CD4-positive, CD25-positive, alpha-beta regulatory T cell (primary cell): Measurements from ENCODE around the gene GNB5. TPM values are rescaled to one million over a fixed set of nuclear protein-coding genes. Genes with fewer than 3 reads are reported as not detected.

Experiments used
- ATAC-seq, 2 donors: fragments of 150-1000 bp; cut with Tn5 transposase; one replicate each; pipeline ENCODE4 v1.10.0; 2021; ENCODE audit warnings: low read depth in 2 of 2, moderate number of reproducible peaks in 2 of 2, moderate library complexity in 1 of 2
- DNase-seq, 3 donors: peaks; one replicate each; pipeline versions ENCODE4 v3.0.0 to v3.0.0-alpha.2; 2012 to 2022; ENCODE audit warnings: mixed read lengths in 1 of 3
- H3K27ac ChIP-seq: one replicate; pipeline ENCODE4 v1.7.0; 2013; ENCODE audit warnings: mild to moderate bottlenecking, low read length; ENCODE audit not compliant: insufficient read depth, poor library complexity, severe bottlenecking
- H3K27me3 ChIP-seq: one replicate; pipeline ENCODE4 v1.7.0; 2013; ENCODE audit warnings: low read length; ENCODE audit not compliant: control insufficient read depth, insufficient read depth
- H3K36me3 ChIP-seq: one replicate; pipeline ENCODE4 v1.7.0; 2013; ENCODE audit warnings: mild to moderate bottlenecking, low read length, moderate library complexity; ENCODE audit not compliant: control insufficient read depth, insufficient read depth
- H3K4me1 ChIP-seq: 2 replicates; pipeline ENCODE4 v1.7.0; 2013; ENCODE audit warnings: mild to moderate bottlenecking, low read length; ENCODE audit not compliant: insufficient read depth, control insufficient read depth, poor library complexity, severe bottlenecking
- H3K4me3 ChIP-seq: one replicate; pipeline ENCODE4 v1.7.0; 2013; ENCODE audit warnings: low read depth, mild to moderate bottlenecking, low read length, moderate library complexity
- H3K9me3 ChIP-seq, 2 experiments: 1 replicate in 1 of 2; 2 replicates in 1 of 2; pipeline ENCODE4 v1.7.0; 2013; ENCODE audit warnings: low read length in 2 of 2, mild to moderate bottlenecking in 1 of 2, moderate library complexity in 1 of 2; ENCODE audit not compliant: control insufficient read depth in 2 of 2
- H3K27ac Mint-ChIP-seq, 3 donors: one replicate each; pipeline ENCODE4 v1.8.0; 2020 to 2022; ENCODE audit warnings: mild to moderate bottlenecking in 3 of 3, mixed read lengths in 3 of 3, moderate library complexity in 2 of 3
- H3K27me3 Mint-ChIP-seq: one replicate; pipeline ENCODE4 v1.8.0; 2022; ENCODE audit warnings: mild to moderate bottlenecking, mixed read lengths
- H3K36me3 Mint-ChIP-seq: one replicate; pipeline ENCODE4 v1.8.0; 2020; ENCODE audit warnings: mixed read lengths
- H3K4me1 Mint-ChIP-seq, 4 donors: one replicate each; pipeline ENCODE4 v1.8.0; 2020 to 2022; ENCODE audit warnings: mixed read lengths in 4 of 4, mild to moderate bottlenecking in 1 of 4
- H3K4me3 Mint-ChIP-seq, 4 donors: one replicate each; pipeline ENCODE4 v1.8.0; 2020 to 2022; ENCODE audit warnings: mild to moderate bottlenecking in 4 of 4, mixed read lengths in 4 of 4, moderate library complexity in 3 of 4
- H3K9me3 Mint-ChIP-seq, 7 donors: one replicate each; pipeline ENCODE4 v1.8.0; 2020 to 2022; ENCODE audit warnings: mixed read lengths in 7 of 7, mild to moderate bottlenecking in 3 of 7, moderate library complexity in 2 of 7
- polyA plus RNA-seq, 4 donors: library from polyadenylated mRNA; unstranded; fragments of 300-500 nt; fragmentation: Illumina TruSeq; gene quantifications; one replicate each; pipeline ENCODE4 v1.2.3, GENCODE V29; 2021
- total RNA-seq: library from RNA; stranded (reverse); gene quantifications from one replicate; pipeline ENCODE4 v1.2.3, GENCODE V29; 2022

Gene GNB5
- total and polyA plus RNA-seq, 5 donors from 2014 or later = 64.3 to 87.6 (median 65.8) TPM

GRCh38 chr15:52158084-52158765, 33.0 kb downstream of the GNB5 start:
- no peak for ATAC-seq
- H3K36me3 Mint-ChIP-seq = peaks cover 41% of the 10 kb centered on the region
- no peaks in the 10 kb centered on the region for H3K9me3 Mint-ChIP-seq
- H3K27me3 Mint-ChIP-seq = no peaks in the 10 kb centered on the region
- H3K27me3 ChIP-seq = no peaks in the 10 kb centered on the region
- DNase-seq = no peak
- peaks cover 38% of the 10 kb centered on the region for H3K36me3 ChIP-seq
- no peak overlapping the region for H3K27ac ChIP-seq
- no peak overlapping the region for H3K4me3 ChIP-seq
- no peak overlapping the region for H3K4me3 Mint-ChIP-seq
- H3K27ac Mint-ChIP-seq = peak overlapping the region in 1 of 3 donors; percentile 10
- no peaks in the 10 kb centered on the region for H3K9me3 ChIP-seq
- peaks cover 0 to 19% (median 7%) of the 10 kb centered on the region in 4 donors for H3K4me1 Mint-ChIP-seq
- H3K4me1 ChIP-seq = no peaks in the 10 kb centered on the region

- H3K4me3 ChIP-seq = no peak overlapping the region
- Mint-ChIP-seq H3K27me3 (no peaks in the 10 kb centered on the region), H3K9me3 (no peaks in the 10 kb centered on the region), H3K27ac (peak overlapping the region in 2 of 3 donors; percentile 38 to 41), H3K4me1 (peaks cover 0 to 14% (median 7%) of the 10 kb centered on the region in 4 donors), H3K4me3 (no peak overlapping the region), H3K36me3 (peaks cover 44% of the 10 kb centered on the region)
- no peak overlapping the region for H3K27ac ChIP-seq
- DNase-seq (no peak), ATAC-seq (no peak)
- H3K4me1 ChIP-seq = no peaks in the 10 kb centered on the region
- peaks cover 40% of the 10 kb centered on the region for H3K36me3 ChIP-seq
- no peaks in the 10 kb centered on the region for H3K9me3 ChIP-seq
- H3K27me3 ChIP-seq = no peaks in the 10 kb centered on the region
Observed at GRCh38 chr15:52155878-52156277, 35.3 kb downstream of the GNB5 start.

- no peaks in the 10 kb centered on the region for H3K27me3 ChIP-seq
- Mint-ChIP-seq H3K36me3 (peaks cover 46% of the 10 kb centered on the region), H3K4me3 (peak overlapping the region in 1 of 4 donors; percentile 66), H3K27me3 (no peaks in the 10 kb centered on the region), H3K9me3 (no peaks in the 10 kb centered on the region), H3K4me1 (peaks cover 0 to 14% (median 7%) of the 10 kb centered on the region in 4 donors), H3K27ac (peak overlapping the region; percentile 26 to 41 (median 38))
- H3K4me3 ChIP-seq = no peak overlapping the region
- ATAC-seq (no peak), DNase-seq (no peak)
- H3K9me3 ChIP-seq = no peaks in the 10 kb centered on the region
- H3K36me3 ChIP-seq = peaks cover 42% of the 10 kb centered on the region
- no peak overlapping the region for H3K27ac ChIP-seq
- H3K4me1 ChIP-seq = no peaks in the 10 kb centered on the region
Observed at GRCh38 chr15:52154896-52155865, 36.0 kb downstream of the GNB5 start.

GRCh38 chr15:52153900-52154895, 37.0 kb downstream of the GNB5 start:
- Histone ChIP-seq H3K4me1 (no peaks in the 10 kb centered on the region), H3K4me3 (no peak overlapping the region), H3K27ac (no peak overlapping the region), H3K36me3 (peaks cover 46% of the 10 kb centered on the region), H3K9me3 (no peaks in the 10 kb centered on the region), H3K27me3 (no peaks in the 10 kb centered on the region)
- ATAC-seq (no peak), DNase-seq (no peak)
- Mint-ChIP-seq H3K4me3 (no peak overlapping the region), H3K27ac (peak overlapping the region in 1 of 3 donors; percentile 8), H3K4me1 (peaks cover 0 to 11% (median 7%) of the 10 kb centered on the region in 4 donors), H3K36me3 (peaks cover 46% of the 10 kb centered on the region), H3K9me3 (no peaks in the 10 kb centered on the region), H3K27me3 (no peaks in the 10 kb centered on the region)

GRCh38 chr15:52151353-52151752, 39.8 kb downstream of the GNB5 start:
- no peak overlapping the region for H3K27ac ChIP-seq
- Mint-ChIP-seq H3K4me1 (peaks cover 0 to 7% (median 4%) of the 10 kb centered on the region in 4 donors), H3K9me3 (no peaks in the 10 kb centered on the region), H3K27ac (no peak overlapping the region), H3K36me3 (peaks cover 45% of the 10 kb centered on the region), H3K4me3 (no peak overlapping the region), H3K27me3 (no peaks in the 10 kb centered on the region)
- no peaks in the 10 kb centered on the region for H3K27me3 ChIP-seq
- ATAC-seq = no peak
- H3K4me3 ChIP-seq = no peak overlapping the region
- H3K36me3 ChIP-seq = peaks cover 62% of the 10 kb centered on the region
- no peaks in the 10 kb centered on the region for H3K9me3 ChIP-seq
- no peaks in the 10 kb centered on the region for H3K4me1 ChIP-seq
- no peak for DNase-seq

DNA sequence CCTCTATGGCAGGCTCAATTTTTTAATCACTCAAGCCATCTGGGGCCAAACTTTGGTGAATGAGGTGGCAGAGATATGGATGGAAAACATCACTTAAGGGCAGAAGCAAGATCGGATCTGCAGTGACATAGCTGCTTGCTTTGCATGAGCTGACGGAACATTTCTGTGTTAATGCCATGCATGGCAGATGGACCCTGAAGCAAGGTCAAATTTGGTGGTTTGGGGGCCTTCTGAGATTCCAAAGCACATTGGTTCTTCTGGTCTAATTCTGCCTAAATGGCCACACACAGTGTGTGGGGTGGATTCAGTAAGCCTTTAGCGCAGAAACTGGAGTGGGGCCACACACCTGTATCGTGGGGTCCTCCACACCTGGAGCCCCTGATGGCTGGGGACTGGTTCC, 40.3 kb downstream of the GNB5 start:
- H3K27ac ChIP-seq = no peak overlapping the region
- peaks cover 65% of the 10 kb centered on the region for H3K36me3 ChIP-seq
- no peaks in the 10 kb centered on the region for H3K9me3 ChIP-seq
- Mint-ChIP-seq H3K27me3 (no peaks in the 10 kb centered on the region), H3K27ac (no peak overlapping the region), H3K36me3 (peaks cover 47% of the 10 kb centered on the region), H3K4me3 (no peak overlapping the region), H3K9me3 (no peaks in the 10 kb centered on the region), H3K4me1 (peaks cover 0 to 4% (median 2%) of the 10 kb centered on the region in 4 donors)
- H3K4me1 ChIP-seq = no peaks in the 10 kb centered on the region
- no peak for ATAC-seq
- H3K4me3 ChIP-seq = no peak overlapping the region
- DNase-seq = no peak
- H3K27me3 ChIP-seq = no peaks in the 10 kb centered on the region
